ENCODE data around the gene RBM17. TPM values are rescaled to one million over a fixed set of nuclear protein-coding genes. Genes with fewer than 3 reads are reported as not detected.
"Not testable (repeated sequence)": the region's sequence is repeated elsewhere in the genome, so short reads cannot be mapped to it uniquely, and the experiment has no call there.

RBM17 gene
- total RNA-seq, 1 donor from 2014 or later = 113 TPM

DNA sequence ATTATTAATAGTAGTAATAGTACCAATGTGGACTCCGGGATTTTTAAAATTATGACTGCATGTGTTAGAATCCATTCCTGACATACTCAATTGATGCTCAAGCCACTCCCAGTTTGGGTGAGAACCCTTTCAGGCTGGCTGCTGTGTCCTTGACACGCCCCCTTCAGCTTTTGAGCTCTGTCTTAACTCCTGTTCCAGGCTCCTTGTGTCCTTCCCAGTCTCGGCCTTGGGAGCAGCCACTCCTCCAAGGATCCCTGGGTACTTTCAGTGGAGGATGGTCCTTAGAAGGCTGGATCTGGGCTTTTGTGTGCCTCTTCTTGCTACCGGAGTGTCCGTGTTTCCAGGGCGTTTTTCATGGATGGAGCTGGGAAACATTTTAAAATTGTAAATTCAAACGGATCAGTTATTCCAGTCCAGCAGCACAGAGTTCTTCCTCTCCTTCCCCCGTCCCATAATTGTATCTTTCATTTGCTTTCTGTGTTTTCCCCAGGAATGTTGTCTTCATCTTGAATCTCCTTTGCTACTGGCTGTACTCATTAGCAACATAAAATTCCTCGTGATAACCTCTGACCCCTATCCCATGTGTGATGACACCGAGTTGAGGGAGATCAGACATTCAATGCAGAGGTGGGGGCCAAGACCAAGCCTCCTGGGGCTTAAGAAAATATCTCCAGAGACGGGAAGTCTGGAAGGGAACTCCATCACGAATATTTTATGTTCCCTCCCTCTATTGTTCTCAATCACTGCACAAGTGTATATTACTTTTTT lies 73.9 kb downstream of the RBM17 start:
- Mint-ChIP-seq H3K36me3 (ENCODE audit: low read depth, unreplicated experiment) (peaks cover 8% of the 10 kb centered on the region), H3K27me3 (ENCODE audit: unreplicated experiment) (no peaks in the 10 kb centered on the region), H3K4me3 (ENCODE audit: unreplicated experiment) (no peak overlapping the region), H3K27ac (ENCODE audit: unreplicated experiment) (peak overlapping the region; percentile 32), H3K9me3 (ENCODE audit: unreplicated experiment) (no peaks in the 10 kb centered on the region), H3K4me1 (ENCODE audit: unreplicated experiment) (peaks cover 34% of the 10 kb centered on the region)
- TF ChIP-seq, protein P1, sequence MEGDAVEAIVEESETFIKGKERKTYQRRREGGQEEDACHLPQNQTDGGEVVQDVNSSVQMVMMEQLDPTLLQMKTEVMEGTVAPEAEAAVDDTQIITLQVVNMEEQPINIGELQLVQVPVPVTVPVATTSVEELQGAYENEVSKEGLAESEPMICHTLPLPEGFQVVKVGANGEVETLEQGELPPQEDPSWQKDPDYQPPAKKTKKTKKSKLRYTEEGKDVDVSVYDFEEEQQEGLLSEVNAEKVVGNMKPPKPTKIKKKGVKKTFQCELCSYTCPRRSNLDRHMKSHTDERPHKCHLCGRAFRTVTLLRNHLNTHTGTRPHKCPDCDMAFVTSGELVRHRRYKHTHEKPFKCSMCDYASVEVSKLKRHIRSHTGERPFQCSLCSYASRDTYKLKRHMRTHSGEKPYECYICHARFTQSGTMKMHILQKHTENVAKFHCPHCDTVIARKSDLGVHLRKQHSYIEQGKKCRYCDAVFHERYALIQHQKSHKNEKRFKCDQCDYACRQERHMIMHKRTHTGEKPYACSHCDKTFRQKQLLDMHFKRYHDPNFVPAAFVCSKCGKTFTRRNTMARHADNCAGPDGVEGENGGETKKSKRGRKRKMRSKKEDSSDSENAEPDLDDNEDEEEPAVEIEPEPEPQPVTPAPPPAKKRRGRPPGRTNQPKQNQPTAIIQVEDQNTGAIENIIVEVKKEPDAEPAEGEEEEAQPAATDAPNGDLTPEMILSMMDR (IDR thresholded peaks at IDR 0.05; ENCODE audit: unreplicated experiment) = no peak
- DNase-seq (ENCODE audit: low spot score) = no peak

DNA sequence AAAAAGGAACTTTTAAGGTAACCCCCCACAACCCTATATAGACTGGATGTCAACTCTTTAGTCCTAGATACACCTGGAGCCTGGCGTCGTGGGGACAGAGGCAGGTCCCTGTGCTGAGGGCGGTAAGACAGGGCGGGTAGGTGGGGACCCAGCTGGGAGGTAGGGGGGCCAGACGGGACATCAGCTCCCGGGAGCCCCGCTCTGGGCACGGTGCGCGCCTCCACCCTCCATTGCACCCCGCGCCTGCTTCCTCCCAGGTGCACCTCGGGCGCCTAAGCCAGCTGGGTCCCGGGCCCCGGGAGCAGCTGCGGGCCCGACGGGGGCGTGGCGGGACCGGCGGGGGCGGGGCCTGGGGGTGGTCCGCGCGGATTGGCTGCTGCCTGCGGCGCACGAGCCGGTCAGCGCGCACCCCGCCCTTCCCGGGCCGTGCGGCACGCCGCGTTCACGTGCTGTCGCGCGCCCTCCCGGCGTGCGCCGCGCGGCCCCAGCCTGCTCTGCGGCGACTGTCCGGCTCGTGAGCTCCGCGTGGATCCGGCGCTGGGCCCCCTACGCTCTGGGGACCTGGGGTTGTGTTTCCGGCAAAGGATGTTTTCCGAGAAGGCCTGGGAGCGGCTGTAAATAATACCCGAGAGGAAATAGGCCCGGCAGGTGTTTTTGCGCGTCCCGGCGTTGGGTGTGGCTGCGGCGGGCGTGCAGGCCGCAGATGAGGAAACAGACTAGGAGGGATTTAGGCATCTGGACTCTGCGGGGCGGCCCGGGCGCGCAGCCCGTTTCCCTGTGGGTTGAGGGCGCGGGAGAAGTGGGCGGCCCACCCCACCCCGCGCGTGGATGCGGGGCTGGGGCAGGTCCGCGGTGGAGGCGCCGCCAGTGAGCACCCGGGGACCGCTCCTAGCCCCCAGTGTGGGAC lies 74.8 kb downstream of the RBM17 start:
- Mint-ChIP-seq H3K36me3 (ENCODE audit: low read depth, unreplicated experiment) (peaks cover 10% of the 10 kb centered on the region), H3K27ac (ENCODE audit: unreplicated experiment) (peak overlapping the region; percentile 72), H3K4me1 (ENCODE audit: unreplicated experiment) (peaks cover 39% of the 10 kb centered on the region), H3K27me3 (ENCODE audit: unreplicated experiment) (no peaks in the 10 kb centered on the region), H3K4me3 (ENCODE audit: unreplicated experiment) (peak overlapping the region; percentile 89), H3K9me3 (ENCODE audit: unreplicated experiment) (no peaks in the 10 kb centered on the region)
- DNase-seq (ENCODE audit: low spot score) = peak; percentile 90
- TF ChIP-seq, protein P1 (IDR thresholded peaks at IDR 0.05; ENCODE audit: unreplicated experiment) = no peak

DNA sequence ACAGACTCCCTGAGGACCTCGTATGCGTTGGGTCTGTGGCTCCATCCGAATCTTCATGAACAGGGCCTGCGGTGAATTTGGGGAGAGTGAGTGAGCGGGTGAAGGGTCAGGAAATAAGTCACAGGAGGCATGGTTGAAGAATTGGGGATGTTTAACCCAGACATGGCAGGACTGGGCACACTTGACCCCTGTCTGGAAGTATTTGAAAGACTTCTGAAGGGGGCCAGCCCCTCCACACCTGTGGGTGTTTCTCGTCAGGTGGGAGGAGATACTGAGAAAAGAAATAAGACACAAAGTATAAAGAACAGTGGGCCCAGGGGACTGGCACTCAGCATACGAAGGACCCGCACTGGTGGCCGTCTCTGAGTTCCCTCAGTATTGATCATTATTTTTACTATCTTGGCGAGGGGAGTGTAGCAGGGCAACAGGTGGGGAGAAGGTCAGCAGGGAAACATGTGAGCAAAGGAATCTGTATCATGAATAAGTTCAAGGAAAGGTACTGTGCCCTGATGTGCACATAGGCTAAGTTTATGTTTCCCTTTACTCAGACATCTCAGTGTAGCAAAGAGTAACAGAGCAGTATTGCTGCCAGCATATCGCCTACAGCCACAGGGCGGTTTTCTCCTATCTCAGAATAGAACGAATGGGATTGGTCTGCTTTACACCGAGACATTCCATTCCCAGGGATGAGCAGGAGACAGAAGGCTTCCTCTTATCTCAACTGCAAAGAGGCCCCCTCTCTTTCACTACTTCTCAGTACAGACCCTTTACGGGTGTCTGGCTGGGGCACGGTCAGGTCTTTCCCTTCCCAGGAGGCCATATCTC lies 75.6 kb downstream of the RBM17 start:
- TF ChIP-seq, protein P1 (IDR thresholded peaks at IDR 0.05; ENCODE audit: unreplicated experiment) = no peak
- Mint-ChIP-seq H3K4me3 (ENCODE audit: unreplicated experiment) (peak overlapping the region; percentile 89), H3K27me3 (ENCODE audit: unreplicated experiment) (no peaks in the 10 kb centered on the region), H3K27ac (ENCODE audit: unreplicated experiment) (peak overlapping the region; percentile 59), H3K9me3 (ENCODE audit: unreplicated experiment) (no peaks in the 10 kb centered on the region), H3K36me3 (ENCODE audit: low read depth, unreplicated experiment) (peaks cover 13% of the 10 kb centered on the region), H3K4me1 (ENCODE audit: unreplicated experiment) (peaks cover 47% of the 10 kb centered on the region)
- DNase-seq (ENCODE audit: low spot score) = no peak

DNA sequence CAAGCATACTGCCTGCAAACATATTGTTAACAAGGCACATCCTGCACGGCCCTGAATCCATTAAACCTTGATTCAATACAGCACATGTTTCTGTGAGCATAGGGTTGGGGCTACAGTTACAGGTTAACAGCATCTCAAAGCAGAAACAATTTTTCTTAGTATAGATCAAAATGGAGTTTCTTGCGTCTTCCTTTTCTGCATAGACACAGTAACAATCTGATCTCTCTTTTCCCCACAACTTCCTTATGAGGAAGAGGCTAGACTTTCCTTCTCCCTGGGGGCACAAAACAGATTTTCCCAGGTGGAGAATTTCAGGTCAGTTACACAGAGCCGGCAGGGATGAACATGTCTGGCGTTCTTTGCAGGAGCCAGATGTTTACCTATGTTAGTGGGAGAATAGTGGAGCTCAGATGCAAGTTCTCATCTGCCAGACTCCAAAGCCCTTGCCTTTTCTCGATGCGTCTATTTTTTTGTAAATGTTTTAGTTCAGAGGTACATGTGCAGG lies 76.4 kb downstream of the RBM17 start:
- H3K4me1 Mint-ChIP-seq (ENCODE audit: unreplicated experiment) = peaks cover 55% of the 10 kb centered on the region
- no peaks in the 10 kb centered on the region for H3K27me3 Mint-ChIP-seq (ENCODE audit: unreplicated experiment)
- no peak overlapping the region for H3K4me3 Mint-ChIP-seq (ENCODE audit: unreplicated experiment)
- no peaks in the 10 kb centered on the region for H3K9me3 Mint-ChIP-seq (ENCODE audit: unreplicated experiment)
- no peak for DNase-seq (ENCODE audit: low spot score)
- H3K36me3 Mint-ChIP-seq (ENCODE audit: low read depth, unreplicated experiment) = peaks cover 13% of the 10 kb centered on the region
- H3K27ac Mint-ChIP-seq (ENCODE audit: unreplicated experiment) = no peak overlapping the region
- TF ChIP-seq, protein P1 (IDR thresholded peaks at IDR 0.05; ENCODE audit: unreplicated experiment) = no peak

DNA sequence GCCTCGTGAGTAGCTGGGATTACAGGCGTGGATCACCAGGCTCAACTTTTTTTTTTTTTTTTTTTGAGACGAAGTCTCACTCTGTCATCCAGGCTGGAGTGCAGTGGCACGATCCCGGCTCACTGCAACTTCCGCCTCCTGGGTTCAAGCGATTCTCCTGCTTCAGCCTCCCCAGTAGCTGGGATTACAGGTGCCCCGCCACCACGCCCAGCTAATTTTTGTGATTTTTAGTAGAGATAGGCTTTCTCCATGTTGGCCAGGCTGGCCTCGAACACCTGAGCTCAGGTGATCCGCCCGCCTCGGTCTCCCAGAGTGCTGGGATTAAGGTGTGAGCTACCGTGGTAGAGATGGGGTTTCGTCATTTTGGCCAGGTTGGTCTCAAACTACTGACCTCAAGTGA lies 77.1 kb downstream of the RBM17 start:
- not testable (repeated sequence) for H3K4me3 Mint-ChIP-seq (ENCODE audit: unreplicated experiment); DNase-seq (ENCODE audit: low spot score); H3K27ac Mint-ChIP-seq (ENCODE audit: unreplicated experiment); H3K27me3 Mint-ChIP-seq (ENCODE audit: unreplicated experiment); H3K9me3 Mint-ChIP-seq (ENCODE audit: unreplicated experiment)
- Mint-ChIP-seq H3K36me3 (ENCODE audit: low read depth, unreplicated experiment) (peaks cover 13% of the 10 kb centered on the region), H3K4me1 (ENCODE audit: unreplicated experiment) (peaks cover 60% of the 10 kb centered on the region)

Data from endothelial cell (in vitro differentiated cells).